GM12872 (cell line): ENCODE results near the gene PLEKHM3.

Source experiments
- TF ChIP-seq, protein P1 (sequence below): IDR thresholded peaks from 3 replicates; pipeline ENCODE4 v1.5.1; 2011; ENCODE audit warnings: low read depth, mild to moderate bottlenecking, low read length, moderate library complexity; ENCODE audit not compliant: insufficient read depth

PLEKHM3 gene

DNA sequence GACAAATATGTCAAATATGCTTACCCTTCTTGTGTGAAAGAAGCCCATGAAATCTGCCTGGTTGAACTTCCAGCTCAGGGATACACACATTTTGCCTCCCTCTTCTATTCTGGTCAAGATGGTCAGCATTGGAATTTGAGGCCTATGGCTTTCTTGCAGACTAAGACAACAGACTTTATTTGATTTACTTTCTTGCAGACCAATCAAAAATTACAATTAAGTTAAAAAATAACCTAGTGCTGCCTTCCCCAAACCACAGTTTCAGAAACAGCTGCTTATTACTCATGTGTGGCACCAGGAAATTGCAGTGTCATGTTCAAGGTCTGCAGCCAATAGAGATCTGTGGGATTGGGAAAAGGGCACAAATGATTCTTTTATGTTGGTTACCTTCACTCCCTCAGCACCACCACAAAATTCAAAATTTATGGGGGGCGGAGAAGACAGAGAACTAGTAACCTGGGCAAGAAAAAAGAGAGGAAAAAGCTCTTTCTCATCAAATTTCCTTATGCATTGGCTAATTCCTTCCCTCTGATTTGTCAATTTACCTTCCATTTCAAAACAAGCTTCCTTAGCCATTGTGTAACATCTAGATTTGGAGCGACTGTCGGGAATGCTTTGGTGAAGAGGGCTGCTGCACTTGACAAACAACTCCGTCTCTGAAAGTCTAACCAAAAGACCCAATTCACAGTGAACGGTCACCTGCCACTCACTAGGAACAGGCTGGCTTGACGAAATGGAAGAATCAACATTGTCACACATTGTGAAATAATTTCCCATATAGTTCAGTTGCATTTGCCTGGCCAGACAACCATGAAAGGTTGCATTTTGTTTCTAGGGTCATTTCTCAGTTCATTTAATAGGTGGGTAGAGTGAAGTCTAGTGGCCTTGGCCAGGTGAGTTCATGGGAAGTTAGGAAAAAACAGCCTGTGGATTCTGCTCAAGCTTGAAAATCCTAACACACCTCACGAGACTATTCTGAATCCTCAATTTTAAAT is 155.2 kb downstream of the PLEKHM3 start:
- TF ChIP-seq, protein P1, sequence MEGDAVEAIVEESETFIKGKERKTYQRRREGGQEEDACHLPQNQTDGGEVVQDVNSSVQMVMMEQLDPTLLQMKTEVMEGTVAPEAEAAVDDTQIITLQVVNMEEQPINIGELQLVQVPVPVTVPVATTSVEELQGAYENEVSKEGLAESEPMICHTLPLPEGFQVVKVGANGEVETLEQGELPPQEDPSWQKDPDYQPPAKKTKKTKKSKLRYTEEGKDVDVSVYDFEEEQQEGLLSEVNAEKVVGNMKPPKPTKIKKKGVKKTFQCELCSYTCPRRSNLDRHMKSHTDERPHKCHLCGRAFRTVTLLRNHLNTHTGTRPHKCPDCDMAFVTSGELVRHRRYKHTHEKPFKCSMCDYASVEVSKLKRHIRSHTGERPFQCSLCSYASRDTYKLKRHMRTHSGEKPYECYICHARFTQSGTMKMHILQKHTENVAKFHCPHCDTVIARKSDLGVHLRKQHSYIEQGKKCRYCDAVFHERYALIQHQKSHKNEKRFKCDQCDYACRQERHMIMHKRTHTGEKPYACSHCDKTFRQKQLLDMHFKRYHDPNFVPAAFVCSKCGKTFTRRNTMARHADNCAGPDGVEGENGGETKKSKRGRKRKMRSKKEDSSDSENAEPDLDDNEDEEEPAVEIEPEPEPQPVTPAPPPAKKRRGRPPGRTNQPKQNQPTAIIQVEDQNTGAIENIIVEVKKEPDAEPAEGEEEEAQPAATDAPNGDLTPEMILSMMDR = no peak

DNA sequence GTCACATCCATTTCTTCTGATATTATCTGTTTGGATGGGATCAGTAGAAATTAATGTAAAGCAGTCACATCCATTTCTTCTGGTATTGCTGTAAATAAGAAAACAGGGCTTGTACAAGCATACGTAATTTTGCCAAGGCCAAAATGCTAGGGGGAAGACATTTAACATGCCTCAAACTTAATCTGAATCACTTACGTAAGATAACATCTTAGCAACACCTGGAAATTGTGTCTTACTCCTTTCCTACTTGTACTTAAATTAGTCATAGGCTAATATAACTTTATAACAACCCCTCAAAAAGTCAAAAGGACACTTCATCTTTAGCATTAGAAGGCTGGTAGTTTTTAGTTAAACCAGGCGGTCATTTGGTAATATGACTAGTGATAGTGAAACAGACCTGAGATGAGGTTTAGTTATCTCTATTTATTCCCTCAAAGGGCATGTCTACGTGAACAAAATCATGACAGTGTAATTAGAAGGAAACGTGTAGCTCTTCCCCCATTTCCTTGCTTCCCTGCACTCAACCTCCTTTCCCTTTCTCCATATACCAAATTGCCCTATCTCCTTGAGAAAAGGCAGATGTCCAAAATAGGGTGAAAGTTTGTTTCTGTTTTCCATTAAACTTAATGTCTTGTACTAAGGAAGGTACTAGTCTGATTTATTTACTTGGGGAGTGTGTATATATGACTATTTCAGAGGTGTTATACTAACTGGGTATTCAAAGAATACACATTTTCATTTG is 156.3 kb downstream of the PLEKHM3 start:
- TF ChIP-seq, protein P1 = no peak

DNA sequence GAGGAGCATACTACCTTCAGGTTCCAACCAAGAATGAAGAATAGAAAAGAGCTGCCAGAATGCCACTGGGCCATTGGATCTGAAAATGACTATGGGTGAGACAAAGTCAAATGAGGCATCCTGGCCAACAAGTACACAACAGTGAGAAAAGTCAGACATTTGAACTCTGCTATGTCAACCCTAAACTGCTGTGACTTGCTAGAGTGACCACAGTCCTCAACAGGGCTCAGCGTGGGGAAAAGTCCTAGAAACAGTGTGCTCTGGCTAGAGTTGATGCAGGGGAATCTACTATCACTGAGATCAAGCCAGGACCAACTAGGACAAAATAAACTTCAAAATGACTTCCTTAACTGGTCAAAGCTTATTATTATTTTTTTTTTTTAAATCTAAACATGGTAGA is 157.4 kb downstream of the PLEKHM3 start:
- TF ChIP-seq, protein P1 = no peak

DNA sequence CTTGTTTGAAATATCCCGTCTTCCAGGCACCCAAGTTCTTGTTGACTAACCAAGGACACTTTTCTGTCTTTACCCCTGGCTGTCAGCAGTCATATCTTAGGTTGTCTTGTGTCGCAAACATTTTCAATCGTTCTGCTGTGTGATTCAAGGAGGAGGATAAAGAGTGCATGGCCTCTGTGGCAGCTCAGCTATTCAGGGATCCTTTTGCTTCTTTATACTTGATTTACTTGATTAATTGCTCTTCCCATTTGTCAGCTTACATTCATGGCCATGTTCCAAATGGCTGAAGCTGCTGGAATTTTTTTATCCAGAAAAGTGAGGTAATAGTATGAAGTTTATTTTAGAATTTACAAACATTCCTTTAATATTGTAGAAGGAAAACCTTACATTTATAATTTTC is 158.3 kb downstream of the PLEKHM3 start:
- TF ChIP-seq, protein P1 = no peak

DNA sequence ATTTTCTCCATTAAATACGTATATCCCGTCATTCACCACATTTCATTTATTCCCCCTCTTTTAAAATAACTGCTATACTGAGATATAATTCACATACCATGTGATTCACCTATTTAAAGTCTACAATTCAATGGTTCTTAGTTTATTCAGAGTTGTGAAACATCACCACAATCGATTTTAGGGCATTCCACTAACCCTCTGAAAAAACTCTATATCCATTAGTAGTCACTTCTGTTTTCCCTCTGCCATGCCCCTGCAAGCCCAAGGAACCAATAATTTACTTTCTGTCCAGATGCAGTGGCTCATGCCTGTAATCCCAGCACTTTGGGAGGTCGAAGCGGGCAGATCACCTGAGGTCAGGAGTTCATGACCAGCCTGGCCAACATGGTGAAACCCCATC is 160.1 kb downstream of the PLEKHM3 start:
- TF ChIP-seq, protein P1 = no peak

DNA sequence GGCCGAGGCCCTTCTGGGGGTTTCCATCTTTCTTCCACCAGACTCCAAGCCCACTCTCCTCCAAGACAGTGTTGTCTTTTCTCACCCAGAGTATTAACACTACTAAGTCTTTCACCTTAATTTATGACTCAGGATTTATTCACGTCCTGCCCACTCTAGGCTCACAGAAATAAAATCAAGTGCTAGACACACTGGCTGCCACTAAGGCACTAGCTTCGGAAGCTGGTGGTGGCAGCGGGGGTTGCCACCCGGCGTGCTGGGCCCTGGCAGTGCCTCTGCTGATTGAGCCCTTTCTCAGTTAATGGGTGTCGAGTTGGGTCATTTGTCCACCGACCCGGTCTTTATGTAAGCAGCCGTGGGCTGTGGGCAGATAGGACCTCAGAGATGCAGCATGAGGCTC is 162.0 kb downstream of the PLEKHM3 start:
- TF ChIP-seq, protein P1 = no peak

DNA sequence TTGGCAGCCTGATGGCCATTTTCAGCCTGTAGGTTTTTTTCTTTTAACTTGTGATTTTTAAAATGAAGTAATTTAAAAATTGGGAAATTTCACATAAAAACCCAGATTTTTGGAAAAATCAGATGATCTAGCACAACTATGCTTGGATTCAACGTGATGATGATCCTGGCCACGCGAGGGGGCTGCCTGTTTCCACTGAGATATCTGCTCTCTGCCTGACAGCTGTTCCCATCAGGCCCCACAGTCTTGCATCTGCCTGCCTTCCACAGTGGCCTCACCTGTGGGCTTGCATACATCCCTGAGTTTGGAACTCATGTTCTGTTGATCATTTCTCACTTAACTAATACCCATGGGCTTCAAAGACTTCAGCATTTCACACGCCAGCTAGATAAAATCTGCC is 163.5 kb downstream of the PLEKHM3 start:
- TF ChIP-seq, protein P1 = no peak
